Parathyroid adenoma (tissue), 2 donors: Measurements from ENCODE around the gene PGM2L1.

Experiments used
- H2AFZ ChIP-seq: fragments of 300-600 bp; sonication (generic); one replicate; pipeline ENCODE4 v1.7.0; 2017; ENCODE audit warnings: antibody characterized with exemption, mild to moderate bottlenecking
- H3K27ac ChIP-seq: fragments of 300-600 bp; sonication (generic); one replicate; pipeline ENCODE4 v1.7.0; 2017
- H3K27me3 ChIP-seq: fragments of 300-600 bp; sonication (generic); one replicate; pipeline ENCODE4 v1.7.0; 2017; ENCODE audit warnings: low read length; ENCODE audit not compliant: control insufficient read depth, insufficient read depth
- H3K36me3 ChIP-seq: fragments of 300-600 bp; sonication (generic); one replicate; pipeline ENCODE4 v1.7.0; 2017; ENCODE audit warnings: low read length; ENCODE audit not compliant: control insufficient read depth, insufficient read depth
- H3K4me1 ChIP-seq: fragments of 300-600 bp; sonication (generic); one replicate; pipeline ENCODE4 v1.7.0; 2017; ENCODE audit warnings: control low read depth
- H3K4me2 ChIP-seq: fragments of 300-600 bp; sonication (generic); one replicate; pipeline ENCODE4 v1.7.0; 2017; ENCODE audit warnings: low read length
- H3K4me3 ChIP-seq: fragments of 300-600 bp; sonication (generic); one replicate; pipeline ENCODE4 v1.7.0; 2017; ENCODE audit warnings: low read depth, low read length
- H3K79me2 ChIP-seq: fragments of 300-600 bp; sonication (generic); one replicate; pipeline ENCODE4 v1.7.0; 2017; ENCODE audit warnings: control low read depth
- H3K9ac ChIP-seq: fragments of 300-600 bp; sonication (generic); one replicate; pipeline ENCODE4 v1.7.0; 2017; ENCODE audit warnings: mild to moderate bottlenecking
- H3K9me3 ChIP-seq: fragments of 300-600 bp; sonication (generic); one replicate; pipeline ENCODE4 v1.7.0; 2017; ENCODE audit warnings: low read length; ENCODE audit not compliant: control insufficient read depth
- CTCF ChIP-seq: fragments of 300-600 bp; sonication (generic); IDR thresholded peaks from one replicate; pipeline ENCODE4 v1.7.0; 2017; ENCODE audit warnings: antibody characterized with exemption, mild to moderate bottlenecking
- donor health status: primary hyperparathyroidism.

The PGM2L1 gene

GRCh38 chr11:74322667-74323066 lies 75.6 kb downstream of the PGM2L1 start:
- no peaks in the 10 kb centered on the region for H3K4me1 ChIP-seq

GRCh38 chr11:74321487-74322188 lies 76.6 kb downstream of the PGM2L1 start:
- TF ChIP-seq CTCF, result peak; percentile 50
- H3K36me3 ChIP-seq, result no peaks in the 10 kb centered on the region
- no peaks in the 10 kb centered on the region for H3K4me1 ChIP-seq
- no peak overlapping the region for H3K9ac ChIP-seq
- H3K27ac ChIP-seq, result no peak overlapping the region
- no peaks in the 10 kb centered on the region for H3K79me2 ChIP-seq
- H3K4me3 ChIP-seq, result no peak overlapping the region
- no peaks in the 10 kb centered on the region for H3K27me3 ChIP-seq
- no peak overlapping the region for H2AFZ ChIP-seq
- no peaks in the 10 kb centered on the region for H3K9me3 ChIP-seq
- no peak overlapping the region for H3K4me2 ChIP-seq

More at GRCh38 chr11:74322667-74323066, 75.6 kb downstream of the PGM2L1 start:
- no peak overlapping the region for H3K4me3 ChIP-seq
- no peak overlapping the region for H2AFZ ChIP-seq
- no peaks in the 10 kb centered on the region for H3K36me3 ChIP-seq
- H3K4me2 ChIP-seq, result no peak overlapping the region
- H3K9me3 ChIP-seq, result no peaks in the 10 kb centered on the region
- H3K27ac ChIP-seq, result no peak overlapping the region
- no peak overlapping the region for H3K9ac ChIP-seq
- H3K79me2 ChIP-seq, result no peaks in the 10 kb centered on the region
- H3K27me3 ChIP-seq, result no peaks in the 10 kb centered on the region
- no peak for TF ChIP-seq CTCF

- Histone ChIP-seq H3K9ac (no peak overlapping the region), H3K4me2 (no peak overlapping the region), H3K79me2 (no peaks in the 10 kb centered on the region), H3K4me3 (no peak overlapping the region), H3K9me3 (no peaks in the 10 kb centered on the region), H2AFZ (no peak overlapping the region), H3K4me1 (no peaks in the 10 kb centered on the region), H3K27ac (no peak overlapping the region), H3K36me3 (no peaks in the 10 kb centered on the region), H3K27me3 (no peaks in the 10 kb centered on the region)
- no peak for TF ChIP-seq CTCF
Measured at GRCh38 chr11:74320538-74320937, 77.7 kb downstream of the PGM2L1 start.

- Histone ChIP-seq H3K27me3 (no peaks in the 10 kb centered on the region), H3K9me3 (no peaks in the 10 kb centered on the region), H2AFZ (no peak overlapping the region), H3K36me3 (no peaks in the 10 kb centered on the region), H3K79me2 (no peaks in the 10 kb centered on the region), H3K4me2 (no peak overlapping the region), H3K4me3 (no peak overlapping the region), H3K4me1 (no peaks in the 10 kb centered on the region), H3K9ac (no peak overlapping the region), H3K27ac (no peak overlapping the region)
- no peak for TF ChIP-seq CTCF
Measured at GRCh38 chr11:74319139-74319816, 79.0 kb downstream of the PGM2L1 start.
